Nephron progenitor cell (in vitro differentiated cells): Measurements from ENCODE around the gene C1orf35.

Source experiments
- DNase-seq: peaks from one replicate; pipeline ENCODE4 v3.0.0; 2021
- H3K27ac Mint-ChIP-seq: 2 replicates; pipeline ENCODE4 v1.8.0; 2021; ENCODE audit warnings: mild to moderate bottlenecking, moderate library complexity, mixed read lengths
- H3K27me3 Mint-ChIP-seq: 2 replicates; pipeline ENCODE4 v1.8.0; 2021; ENCODE audit warnings: mild to moderate bottlenecking, low read depth, mixed read lengths; ENCODE audit not compliant: poor library complexity
- H3K36me3 Mint-ChIP-seq: 2 replicates; pipeline ENCODE4 v1.8.0; 2021; ENCODE audit warnings: low read depth, mixed read lengths
- H3K4me1 Mint-ChIP-seq: 2 replicates; pipeline ENCODE4 v1.8.0; 2021; ENCODE audit warnings: mixed read lengths
- H3K4me3 Mint-ChIP-seq: 2 replicates; pipeline ENCODE4 v1.8.0; 2021; ENCODE audit warnings: mild to moderate bottlenecking, moderate library complexity, mixed read lengths
- H3K9me3 Mint-ChIP-seq: 2 replicates; pipeline ENCODE4 v1.8.0; 2021; ENCODE audit warnings: mild to moderate bottlenecking, moderate library complexity, mixed read lengths
- TF ChIP-seq, protein P1 (sequence below): fragments of 200-600 bp; sonication (generic); IDR thresholded peaks from 2 replicates; pipeline ENCODE4 v1.5.0; 2021; ENCODE audit warnings: antibody characterized with exemption

C1orf35 gene

DNA sequence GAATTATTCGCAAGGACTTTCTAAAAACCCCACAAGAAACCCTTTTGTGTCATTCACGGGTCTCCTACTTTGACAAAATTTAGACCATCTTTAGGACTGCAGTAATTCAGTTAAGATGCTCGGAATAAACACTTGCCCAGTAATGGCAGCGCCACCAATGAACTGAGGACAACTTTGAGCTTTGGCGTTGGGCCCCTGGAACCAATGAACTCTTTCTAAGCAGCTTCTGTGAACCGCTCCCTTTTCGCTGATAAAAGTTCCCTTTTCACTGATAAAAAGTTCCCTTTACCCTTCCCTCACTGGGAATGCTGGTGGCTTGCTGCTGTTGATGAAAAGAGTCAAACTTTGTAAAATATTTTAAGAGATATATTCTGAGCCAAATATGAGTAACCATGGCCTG lies 7.4 kb upstream of the C1orf35 start:
- Mint-ChIP-seq H3K27me3 (peaks cover 27% of the 10 kb centered on the region), H3K9me3 (peaks cover 8% of the 10 kb centered on the region), H3K36me3 (no peaks in the 10 kb centered on the region), H3K4me3 (no peak overlapping the region), H3K27ac (no peak overlapping the region), H3K4me1 (peaks cover 23% of the 10 kb centered on the region)
- TF ChIP-seq, protein P1, sequence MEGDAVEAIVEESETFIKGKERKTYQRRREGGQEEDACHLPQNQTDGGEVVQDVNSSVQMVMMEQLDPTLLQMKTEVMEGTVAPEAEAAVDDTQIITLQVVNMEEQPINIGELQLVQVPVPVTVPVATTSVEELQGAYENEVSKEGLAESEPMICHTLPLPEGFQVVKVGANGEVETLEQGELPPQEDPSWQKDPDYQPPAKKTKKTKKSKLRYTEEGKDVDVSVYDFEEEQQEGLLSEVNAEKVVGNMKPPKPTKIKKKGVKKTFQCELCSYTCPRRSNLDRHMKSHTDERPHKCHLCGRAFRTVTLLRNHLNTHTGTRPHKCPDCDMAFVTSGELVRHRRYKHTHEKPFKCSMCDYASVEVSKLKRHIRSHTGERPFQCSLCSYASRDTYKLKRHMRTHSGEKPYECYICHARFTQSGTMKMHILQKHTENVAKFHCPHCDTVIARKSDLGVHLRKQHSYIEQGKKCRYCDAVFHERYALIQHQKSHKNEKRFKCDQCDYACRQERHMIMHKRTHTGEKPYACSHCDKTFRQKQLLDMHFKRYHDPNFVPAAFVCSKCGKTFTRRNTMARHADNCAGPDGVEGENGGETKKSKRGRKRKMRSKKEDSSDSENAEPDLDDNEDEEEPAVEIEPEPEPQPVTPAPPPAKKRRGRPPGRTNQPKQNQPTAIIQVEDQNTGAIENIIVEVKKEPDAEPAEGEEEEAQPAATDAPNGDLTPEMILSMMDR, result no peak
- no peak for DNase-seq

DNA sequence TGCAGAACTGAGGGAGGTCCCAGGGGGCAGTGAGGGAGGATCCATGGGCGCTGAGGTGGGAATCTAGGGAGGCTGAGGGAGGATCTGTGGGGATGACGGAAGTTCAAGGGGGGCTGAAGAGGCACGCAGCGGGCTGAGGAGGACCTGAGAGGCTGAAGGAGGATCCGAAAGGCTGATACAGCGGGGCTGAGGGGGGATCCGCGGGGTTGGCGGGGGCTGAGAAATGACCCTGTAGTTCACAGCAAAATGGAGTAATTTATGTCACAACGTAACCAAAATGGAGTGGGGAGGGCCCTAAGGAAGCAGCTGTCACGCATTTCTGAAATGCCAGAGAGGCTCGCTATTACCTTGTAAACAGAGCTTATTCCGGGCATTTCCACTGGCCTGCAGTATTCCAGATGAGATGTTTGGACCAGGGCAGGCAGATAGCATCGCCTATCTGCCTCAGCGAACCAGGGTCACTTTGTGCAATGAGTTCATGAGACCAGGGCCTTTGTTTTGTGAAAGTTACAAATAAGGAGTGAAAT lies 6.9 kb upstream of the C1orf35 start:
- H3K36me3 Mint-ChIP-seq, result no peaks in the 10 kb centered on the region
- TF ChIP-seq, protein P1, result no peak

DNA sequence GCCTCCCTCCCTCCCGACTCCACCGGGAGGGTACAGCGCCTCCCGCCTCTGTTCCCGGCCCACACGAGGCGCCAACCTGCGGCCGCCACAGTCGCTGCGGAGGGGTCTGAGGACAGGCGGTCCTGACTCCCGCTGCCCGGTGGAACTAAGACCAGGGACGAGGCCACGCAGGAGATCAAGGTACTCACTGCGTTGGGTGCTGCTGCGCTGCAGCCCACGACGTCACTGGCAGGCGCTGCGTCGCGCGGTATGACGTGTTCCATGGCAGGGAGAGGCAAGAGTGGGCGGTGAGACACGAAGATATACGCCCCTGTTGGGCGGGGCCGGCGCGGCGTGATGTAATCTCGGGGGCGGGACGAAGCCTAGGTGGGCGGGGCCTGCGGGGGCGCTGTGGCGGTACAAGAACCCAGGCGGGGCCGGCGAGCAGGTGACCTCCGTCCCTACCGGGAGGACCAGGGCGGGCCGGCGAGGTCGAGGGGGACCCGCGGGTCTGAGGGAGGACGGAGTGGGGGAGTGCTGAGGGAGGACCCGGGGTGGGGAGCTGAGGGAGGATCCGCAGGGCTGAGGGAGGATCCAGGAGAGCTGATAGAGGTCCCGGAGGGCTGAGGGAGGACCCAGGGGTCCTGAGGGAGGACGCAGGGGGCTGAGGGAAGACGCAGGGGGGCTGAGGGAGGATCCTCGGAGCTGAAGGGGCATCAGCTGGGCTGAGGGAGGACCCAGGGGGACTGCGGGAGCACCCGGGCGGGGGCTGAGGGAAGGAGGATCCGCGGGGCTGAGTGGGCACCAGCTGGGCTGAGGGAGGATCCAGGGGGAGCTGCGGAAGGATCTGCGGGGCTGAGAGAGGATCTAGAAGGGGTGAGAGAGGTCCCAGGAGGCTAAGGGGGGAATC lies 6.2 kb upstream of the C1orf35 start, which contains the start of gene MRPL55:
MRPL55 (minus strand) TSS at position 227 of the 889 bp plus-strand sequence. CDS start 1,039 bp downstream, outside the sequence.
- TF ChIP-seq, protein P1, result no peak
- Mint-ChIP-seq H3K27me3 (peaks cover 24% of the 10 kb centered on the region), H3K9me3 (no peaks in the 10 kb centered on the region), H3K4me3 (peak within 1 kb of the TSS; percentile 95), H3K36me3 (no peaks in the 10 kb centered on the region), H3K27ac (peak within 1 kb of the TSS; percentile 95), H3K4me1 (peaks cover 28% of the 10 kb centered on the region)
- DNase-seq, result peak; percentile 99

More for the DNA sequence above, 6.9 kb upstream of the C1orf35 start:
- Mint-ChIP-seq H3K9me3 (peaks cover 4% of the 10 kb centered on the region), H3K4me3 (peak overlapping the region; percentile 95), H3K27me3 (peaks cover 27% of the 10 kb centered on the region), H3K27ac (peak overlapping the region; percentile 70), H3K4me1 (peaks cover 23% of the 10 kb centered on the region)
- DNase-seq, result no peak

DNA sequence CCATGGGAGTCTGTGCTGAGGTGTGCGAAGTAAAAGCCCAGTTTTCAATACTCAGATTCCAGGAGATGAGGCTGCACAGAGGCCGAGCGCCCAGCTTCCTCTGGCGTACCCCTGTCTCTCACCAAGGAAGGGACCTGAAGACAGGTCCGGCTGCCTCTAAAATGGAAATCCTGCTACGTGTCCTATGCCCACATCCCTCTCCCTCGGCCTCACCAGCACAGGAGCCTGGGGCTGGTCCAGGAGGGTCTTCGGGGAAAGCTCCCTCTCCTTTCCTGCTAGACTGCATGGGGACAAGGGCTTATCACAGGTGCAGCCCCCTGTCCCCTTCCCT lies 5.6 kb upstream of the C1orf35 start:
- TF ChIP-seq, protein P1, result no peak
- Mint-ChIP-seq H3K27me3 (peaks cover 24% of the 10 kb centered on the region), H3K36me3 (no peaks in the 10 kb centered on the region), H3K27ac (peak overlapping the region; percentile 59), H3K4me3 (peak overlapping the region; percentile 95), H3K9me3 (no peaks in the 10 kb centered on the region), H3K4me1 (peaks cover 33% of the 10 kb centered on the region)
- DNase-seq, result no peak

DNA sequence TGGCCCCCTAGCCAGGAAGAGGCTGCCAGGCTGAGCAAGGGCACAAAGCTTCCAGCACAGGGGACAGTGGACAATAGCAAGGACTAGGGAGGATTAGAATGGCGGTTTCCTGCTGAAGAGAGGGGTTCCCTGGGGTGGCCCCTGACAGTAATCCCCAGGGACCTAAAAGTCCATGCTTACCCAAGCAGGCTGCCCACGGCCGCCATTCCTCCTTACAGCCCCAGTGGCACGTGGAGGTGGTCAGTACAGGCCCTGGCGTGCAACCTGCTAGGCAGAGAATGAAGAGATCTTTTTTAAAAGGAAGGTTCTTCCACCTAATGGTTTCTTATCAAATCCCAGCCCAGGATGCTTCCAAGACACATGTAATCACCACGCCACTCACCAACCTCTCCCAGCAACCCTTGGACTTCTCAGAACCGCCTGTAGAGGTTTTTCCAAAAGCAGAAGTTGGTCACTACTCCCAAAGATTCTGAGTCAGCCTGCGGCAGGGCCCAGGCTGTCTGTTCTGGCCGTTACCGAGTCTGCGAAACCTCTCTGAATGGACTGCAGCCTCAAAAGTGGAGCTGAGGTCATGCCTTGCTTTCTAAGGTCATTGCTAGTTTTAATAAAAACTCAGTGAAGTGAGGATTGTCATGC lies 5.0 kb upstream of the C1orf35 start:
- Mint-ChIP-seq H3K4me1 (peaks cover 37% of the 10 kb centered on the region), H3K27ac (peak overlapping the region; percentile 59), H3K27me3 (peaks cover 19% of the 10 kb centered on the region), H3K4me3 (peak overlapping the region; percentile 95), H3K36me3 (no peaks in the 10 kb centered on the region), H3K9me3 (no peaks in the 10 kb centered on the region)
- DNase-seq, result no peak
- TF ChIP-seq, protein P1, result no peak
